ENCODE data around the gene FBXO3. TPM values are rescaled to one million over a fixed set of nuclear protein-coding genes. Genes with fewer than 3 reads are reported as not detected.

FBXO3 gene
- total and polyA plus RNA-seq, 2 of the 13 experiments (the other 11 are each of a cell fraction or from before 2014, with no cell fraction given), result 20.4 to 27.6 TPM

GRCh38 chr11:33741806-33742205 lies 32.5 kb downstream of the FBXO3 start:
- peaks cover 32% of the 10 kb centered on the region for H3K4me1 ChIP-seq (ENCODE audit: insufficient read depth, low read length)
- no peak overlapping the region for H3K4me2 ChIP-seq (ENCODE audit: low read depth, low read length)
- no peak overlapping the region for H3K9ac ChIP-seq (ENCODE audit: insufficient read depth, low read depth, low read length)
- intact Hi-C loops (cut with micrococcal nuclease; ENCODE audit: unreplicated experiment), result loop anchor here (1.0 kb wide), 2 partner anchors 26 to 199 kb away; no protein-coding TSS in a partner anchor
- H3K9me3 ChIP-seq (ENCODE audit: low read length), result no peaks in the 10 kb centered on the region
- H3K27me3 ChIP-seq (ENCODE audit: control insufficient read depth in 1 of 2, insufficient read depth in 2 of 2, low read length in 2 of 2), result no peaks in the 10 kb centered on the region
- no peak overlapping the region for H3K27ac ChIP-seq (ENCODE audit: extremely low read length, insufficient read depth, low read length)
- 95% methylated on average over 7 of the region's 7 CpGs for WGBS (ENCODE audit: low lambda C conversion rate)
- ChIA-PET POLR2A (interaction anchor here (1.1 to 1.2 kb wide), 2 partner anchors 40 to 42 kb away, joined by 4 read pairs; no protein-coding TSS in a partner anchor), CTCF (ENCODE audit: low intra/inter-chr PET ratio, low total read pairs) (interaction anchor here (1.2 to 1.4 kb wide), 3 partner anchors 26 to 380 kb away, joined by 3 to 5 read pairs (median 4); no protein-coding TSS in a partner anchor)
- no peak overlapping the region for H3K4me3 ChIP-seq (replicated peaks in 1 of 3; ENCODE audit: insufficient read depth in 1 of 3, low read depth in 2 of 3, low read length in 3 of 3)
- H2AFZ ChIP-seq (ENCODE audit: low read length), result no peak overlapping the region
- peaks cover 0 to 3% of the 10 kb centered on the region in 2 experiments; a peak in 1 of 5 replicates for H3K36me3 ChIP-seq (replicated peaks in 1 of 2; ENCODE audit: control insufficient read depth in 1 of 2, insufficient read depth in 2 of 2, low read length in 2 of 2)
- ATAC-seq, result no peak
- H3K79me2 ChIP-seq (ENCODE audit: insufficient read depth, low read length), result no peaks in the 10 kb centered on the region
- BruUV-seq (replicated peaks), result no TSS peak
- DNase-seq (ENCODE audit: low spot score), result no peak
- TF ChIP-seq MAFK (conservative IDR thresholded peaks at IDR 0.05 in 1 of 2, IDR thresholded peaks at IDR 0.05 in 1 of 2; ENCODE audit: low read length in 2 of 2) (peak; percentile 69 to 78), MAFF (IDR thresholded peaks at IDR 0.05; ENCODE audit: low read depth, low read length) (peak; percentile 53), ZBTB33 (CRISPR knock-in tag; IDR thresholded peaks at IDR 0.05) (no peak)
- no peak for FAIRE-seq
- H4K20me1 ChIP-seq (ENCODE audit: insufficient read depth, low read length), result no peaks in the 10 kb centered on the region
- in situ Hi-C loops (cut with HindIII; ENCODE audit: extremely low pct_ligation_motif_present, low pct_unique_long_range_greater_than_20kb), result no loop called here

DNA sequence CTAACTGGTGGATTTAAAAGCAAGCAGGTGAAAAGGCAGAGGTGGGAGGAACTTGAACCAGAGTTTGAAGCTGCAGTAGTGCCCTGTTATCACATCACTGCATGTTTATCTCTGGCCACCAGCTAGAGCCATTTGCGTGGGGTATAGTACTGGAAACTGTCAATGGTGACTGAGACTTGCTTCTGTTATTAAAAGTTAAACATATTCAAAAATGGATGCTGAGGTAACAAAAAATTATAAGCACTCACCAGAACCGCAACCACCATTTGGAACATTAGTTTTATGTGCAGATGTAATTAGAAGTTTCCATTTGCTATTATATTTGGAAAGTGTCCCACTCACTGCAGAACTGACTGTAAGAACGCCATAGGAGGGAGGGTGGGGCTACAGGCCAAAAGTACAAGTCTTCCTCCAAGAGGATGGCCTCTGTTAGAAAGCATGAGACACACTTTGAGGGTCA lies 36.9 kb downstream of the FBXO3 start:
- no peaks in the 10 kb centered on the region; a peak in 1 of 5 replicates for H3K27me3 ChIP-seq (ENCODE audit: control insufficient read depth in 1 of 2, insufficient read depth in 2 of 2, low read length in 2 of 2)
- BruUV-seq (replicated peaks), result no TSS peak
- peaks cover 49% of the 10 kb centered on the region for H3K4me1 ChIP-seq (ENCODE audit: insufficient read depth, low read length)
- peaks cover 26% of the 10 kb centered on the region for H3K79me2 ChIP-seq (ENCODE audit: insufficient read depth, low read length)
- peak overlapping the region; percentile 84 for H3K27ac ChIP-seq (ENCODE audit: extremely low read length, insufficient read depth, low read length)
- DNase-seq (ENCODE audit: low spot score) (no peak), ATAC-seq (peak; percentile 9), FAIRE-seq (no peak)
- peak overlapping the region; percentile 66 for H2AFZ ChIP-seq (ENCODE audit: low read length)
- ChIA-PET CTCF (ENCODE audit: low intra/inter-chr PET ratio, low total read pairs) (no interaction called here), POLR2A (interaction anchor here (0.8 to 3.3 kb wide), 4 partner anchors 13 to 45 kb away, joined by 3 to 63 read pairs (median 12); partner anchors contain the start of gene C11orf91)
- in situ Hi-C loops (cut with HindIII; ENCODE audit: extremely low pct_ligation_motif_present, low pct_unique_long_range_greater_than_20kb) (no loop called here), intact Hi-C loops (cut with micrococcal nuclease; ENCODE audit: unreplicated experiment) (loop anchor here (5.0 kb wide), 1 partner anchor 35 kb away; the partner anchor contains the start of gene FBXO3)
- 0 out of 2 replicates have a peak, but pooled peaks cover 7% of the 10 kb centered on the region for H4K20me1 ChIP-seq (ENCODE audit: insufficient read depth, low read length)
- WGBS (ENCODE audit: low lambda C conversion rate), result 37% methylated on average over 3 of the region's 3 CpGs
- TF ChIP-seq SP4 (CRISPR knock-in tag; IDR thresholded peaks at IDR 0.05) (no peak), GATA4 (IDR thresholded peaks at IDR 0.05; ENCODE audit: borderline replicate concordance, low read depth) (no peak), ARNTL (CRISPR knock-in tag; IDR thresholded peaks at IDR 0.05) (no peak), IRX3 (CRISPR knock-in tag; IDR thresholded peaks at IDR 0.05; ENCODE audit: borderline replicate concordance, low read depth) (no peak), TOPORS (CRISPR knock-in tag; IDR thresholded peaks at IDR 0.05) (no peak), TRIM24 (CRISPR knock-in tag; IDR thresholded peaks at IDR 0.05) (no peak)
- H3K4me2 ChIP-seq (ENCODE audit: low read depth, low read length), result peak overlapping the region; percentile 99
- peak overlapping the region; percentile 80 to 93 (median 92) for H3K4me3 ChIP-seq (replicated peaks in 1 of 3; ENCODE audit: insufficient read depth in 1 of 3, low read depth in 2 of 3, low read length in 3 of 3)
- H3K36me3 ChIP-seq (replicated peaks in 1 of 2; ENCODE audit: control insufficient read depth in 1 of 2, insufficient read depth in 2 of 2, low read length in 2 of 2), result no peaks in the 10 kb centered on the region
- H3K9me3 ChIP-seq (ENCODE audit: low read length), result no peaks in the 10 kb centered on the region
- peak overlapping the region; percentile 88 for H3K9ac ChIP-seq (ENCODE audit: insufficient read depth, low read depth, low read length)

Measured in HepG2 (cell line).